ENCODE results near the gene CHGA. TPM values are rescaled to one million over a fixed set of nuclear protein-coding genes. Genes with fewer than 3 reads are reported as not detected.

The CHGA gene
- total RNA-seq, 1 experiment from 2014 or later: not detected

GRCh38 chr14:92907316-92907911 lies 15.5 kb upstream of the CHGA start:
- H3K27ac ChIP-seq: no peak overlapping the region
- no peak overlapping the region for H3K4me3 ChIP-seq
- H3K4me2 ChIP-seq: no peak overlapping the region
- no peak overlapping the region for H2AFZ ChIP-seq
- no peaks in the 10 kb centered on the region for H4K20me1 ChIP-seq (ENCODE audit: insufficient read depth)
- peaks cover 67% of the 10 kb centered on the region for H3K27me3 ChIP-seq (ENCODE audit: insufficient read depth, low read depth)
- H3K79me2 ChIP-seq (ENCODE audit: low read depth): no peaks in the 10 kb centered on the region
- no TSS peak for BruUV-seq (replicated peaks)
- CTCF ChIA-PET: no interaction called here
- no peaks in the 10 kb centered on the region for H3F3A ChIP-seq (ENCODE audit: insufficient read depth, low read depth)
- no peak for TF ChIP-seq EZH2 (IDR thresholded peaks at IDR 0.05; ENCODE audit: low read depth)
- TF ChIP-seq CTCF (conservative IDR thresholded peaks at IDR 0.05): no peak
- POLR2A ChIA-PET (ENCODE audit: unreplicated experiment): interaction anchor here (0.7 kb wide), 1 partner anchor 263 kb away, joined by 8 read pairs; no protein-coding TSS in a partner anchor
- no peaks in the 10 kb centered on the region for H3K36me3 ChIP-seq (ENCODE audit: low read depth)
- DNase-seq: no peak
- intact Hi-C loops (cut with micrococcal nuclease; ENCODE audit: unreplicated experiment): no loop called here
- H3K4me1 ChIP-seq (replicated peaks; ENCODE audit: insufficient read depth): no peaks in the 10 kb centered on the region
- H3K9me2 ChIP-seq (ENCODE audit: insufficient read depth): no peaks in the 10 kb centered on the region
- H3K9me3 ChIP-seq (ENCODE audit: insufficient read depth, low read depth): no peaks in the 10 kb centered on the region

- Histone ChIP-seq H3K4me2 (no peak overlapping the region), H3K9me2 (ENCODE audit: insufficient read depth) (no peaks in the 10 kb centered on the region), H3K27ac (no peak overlapping the region), H3K4me1 (replicated peaks; ENCODE audit: insufficient read depth) (no peaks in the 10 kb centered on the region), H3K4me3 (no peak overlapping the region), H3K9me3 (ENCODE audit: insufficient read depth, low read depth) (no peaks in the 10 kb centered on the region), H2AFZ (no peak overlapping the region), H3K79me2 (ENCODE audit: low read depth) (no peaks in the 10 kb centered on the region), H3K27me3 (ENCODE audit: insufficient read depth, low read depth) (peaks cover 9% of the 10 kb centered on the region; the same call in 1 of the 2 replicates), H3F3A (ENCODE audit: insufficient read depth, low read depth) (no peaks in the 10 kb centered on the region), H4K20me1 (ENCODE audit: insufficient read depth) (no peaks in the 10 kb centered on the region; the same call in 1 of the 2 replicates), H3K36me3 (ENCODE audit: low read depth) (no peaks in the 10 kb centered on the region)
- ChIA-PET POLR2A (ENCODE audit: unreplicated experiment) (no interaction called here), CTCF (interaction anchor here (0.6 to 0.8 kb wide), 2 partner anchors 227 to 1106 kb away, joined by 3 to 5 read pairs; no protein-coding TSS in a partner anchor)
- no peak for TF ChIP-seq EZH2 (IDR thresholded peaks at IDR 0.05; ENCODE audit: low read depth)
- no peak for TF ChIP-seq CTCF (conservative IDR thresholded peaks at IDR 0.05)
- intact Hi-C loops (cut with micrococcal nuclease; ENCODE audit: unreplicated experiment): no loop called here
- DNase-seq: no peak
- no TSS peak for BruUV-seq (replicated peaks)
These were observed 8.8 kb upstream of the CHGA start for GRCh38 chr14:92914087-92914656.

GRCh38 chr14:92916201-92916600 lies 6.7 kb upstream of the CHGA start:
- H2AFZ ChIP-seq: no peak overlapping the region
- H3K27ac ChIP-seq: no peak overlapping the region
- peaks cover 5% of the 10 kb centered on the region; the same call in 1 of the 2 replicates for H3F3A ChIP-seq (ENCODE audit: insufficient read depth, low read depth)
- H3K4me2 ChIP-seq: no peak overlapping the region
- ChIA-PET CTCF (no interaction called here), POLR2A (ENCODE audit: unreplicated experiment) (no interaction called here)
- H3K9me3 ChIP-seq (ENCODE audit: insufficient read depth, low read depth): no peaks in the 10 kb centered on the region
- TF ChIP-seq CTCF (conservative IDR thresholded peaks at IDR 0.05): no peak
- TF ChIP-seq EZH2 (IDR thresholded peaks at IDR 0.05; ENCODE audit: low read depth): no peak
- intact Hi-C loops (cut with micrococcal nuclease; ENCODE audit: unreplicated experiment): no loop called here
- no peaks in the 10 kb centered on the region; the same call in 1 of the 2 replicates for H4K20me1 ChIP-seq (ENCODE audit: insufficient read depth)
- H3K4me1 ChIP-seq (replicated peaks; ENCODE audit: insufficient read depth): no peaks in the 10 kb centered on the region
- H3K79me2 ChIP-seq (ENCODE audit: low read depth): no peaks in the 10 kb centered on the region
- no peaks in the 10 kb centered on the region for H3K36me3 ChIP-seq (ENCODE audit: low read depth)
- H3K9me2 ChIP-seq (ENCODE audit: insufficient read depth): no peaks in the 10 kb centered on the region
- no peaks in the 10 kb centered on the region for H3K27me3 ChIP-seq (ENCODE audit: insufficient read depth, low read depth)
- H3K4me3 ChIP-seq: no peak overlapping the region
- no TSS peak for BruUV-seq (replicated peaks)
- DNase-seq: no peak

All from PC-9 (cell line).